GM23338 (cell line): ENCODE data around the gene IL1F10. TPM values are rescaled to one million over a fixed set of nuclear protein-coding genes. Genes with fewer than 3 reads are reported as not detected.

ENCODE experiments used
- ATAC-seq: fragments of 200-7000 bp; cut with Tn5 transposase; 3 replicates; pipeline ENCODE4 v1.9.1; 2020
- DNase-seq: peaks from one replicate; pipeline ENCODE4 v3.0.0-alpha.2; 2015; ENCODE audit warnings: low spot score
- H2AFZ ChIP-seq: fragments of 200-600 bp; sonication (generic); 2 replicates; pipeline ENCODE4 v1.8.0; 2016; ENCODE audit warnings: antibody characterized with exemption, mild to moderate bottlenecking, moderate library complexity
- H3F3A ChIP-seq: fragments of 200-600 bp; sonication (generic); replicated peaks from 2 replicates; pipeline ENCODE4 v1.8.0; 2017; ENCODE audit warnings: antibody characterized with exemption, mixed run types, low read depth
- H3K27ac ChIP-seq: fragments of 200-600 bp; sonication (generic); 2 replicates; pipeline ENCODE4 v1.6.1; 2016; ENCODE audit warnings: low read depth
- H3K27me3 ChIP-seq: fragments of 200-600 bp; sonication (generic); 2 replicates; pipeline ENCODE4 v1.8.0; 2016; ENCODE audit warnings: mild to moderate bottlenecking, mixed run types, moderate library complexity; ENCODE audit not compliant: insufficient read depth
- H3K36me3 ChIP-seq: fragments of 200-600 bp; sonication (generic); 2 replicates; pipeline ENCODE4 v1.8.0; 2016; ENCODE audit warnings: mild to moderate bottlenecking; ENCODE audit not compliant: insufficient read depth
- H3K4me1 ChIP-seq: fragments of 200-600 bp; sonication (generic); 2 replicates; pipeline ENCODE4 v1.8.0; 2016; ENCODE audit warnings: mild to moderate bottlenecking, moderate library complexity; ENCODE audit not compliant: insufficient read depth
- H3K4me2 ChIP-seq: fragments of 200-600 bp; sonication (generic); 2 replicates; pipeline ENCODE4 v1.7.1; 2017; ENCODE audit warnings: mixed run types
- H3K4me3 ChIP-seq: fragments of 200-600 bp; sonication (generic); 2 replicates; pipeline ENCODE4 v1.6.1; 2016; ENCODE audit warnings: mixed run types
- H3K79me2 ChIP-seq: fragments of 200-600 bp; sonication (generic); replicated peaks from 2 replicates; pipeline ENCODE4 v1.8.0; 2017; ENCODE audit warnings: mild to moderate bottlenecking; ENCODE audit not compliant: insufficient read depth
- H3K9me2 ChIP-seq: fragments of 200-600 bp; sonication (generic); 2 replicates; pipeline ENCODE4 v1.8.0; 2017; ENCODE audit not compliant: insufficient read depth
- H4K20me1 ChIP-seq: fragments of 200-600 bp; sonication (generic); replicated peaks from 2 replicates; pipeline ENCODE4 v1.8.0; 2017; ENCODE audit warnings: mild to moderate bottlenecking; ENCODE audit not compliant: insufficient read depth
- H3K27ac Mint-ChIP-seq: 2 replicates; pipeline ENCODE4 v1.8.0; 2020; ENCODE audit warnings: inconsistent platforms, mild to moderate bottlenecking, moderate library complexity, mixed read lengths
- H3K27me3 Mint-ChIP-seq: 3 replicates; pipeline ENCODE4 v1.8.0; 2022; ENCODE audit warnings: low read depth, mild to moderate bottlenecking, moderate library complexity, mixed read lengths, inconsistent platforms; ENCODE audit not compliant: insufficient read depth, poor library complexity
- H3K36me3 Mint-ChIP-seq: 3 replicates; pipeline ENCODE4 v1.8.0; 2021; ENCODE audit warnings: low read depth, mild to moderate bottlenecking, inconsistent platforms, moderate library complexity, mixed read lengths
- H3K4me1 Mint-ChIP-seq: 3 replicates; pipeline ENCODE4 v1.8.0; 2020; ENCODE audit warnings: mild to moderate bottlenecking, inconsistent platforms, mixed read lengths
- H3K4me3 Mint-ChIP-seq: 3 replicates; pipeline ENCODE4 v1.8.0; 2021; ENCODE audit warnings: moderate library complexity, mild to moderate bottlenecking, inconsistent platforms, mixed read lengths
- H3K9me3 Mint-ChIP-seq: 3 replicates; pipeline ENCODE4 v1.8.0; 2020; ENCODE audit warnings: moderate library complexity, mild to moderate bottlenecking, inconsistent platforms, mixed read lengths
- CREB1 ChIP-seq: fragments of 250-450 bp; sonication (Bioruptor Pico); IDR thresholded peaks from 2 replicates; pipeline ENCODE4 v1.5.0; 2020; ENCODE audit warnings: low read depth, mild to moderate bottlenecking, moderate library complexity
- ETS1 ChIP-seq: IDR thresholded peaks from 2 replicates; pipeline ENCODE4 v1.6.1; 2016; ENCODE audit warnings: antibody characterized with exemption
- long read RNA-seq: library from polyadenylated mRNA; unstranded; transcript quantifications from one replicate; pipeline ENCODE4 v2.0.0, GENCODE V29; 2020; ENCODE audit not compliant: unreplicated experiment
- polyA plus RNA-seq: library from polyadenylated mRNA; unstranded; fragments of >200 nt; fragmentation: Nextera tagmentation; extraction: Ambion mirVana; gene quantifications from 2 replicates; pipeline ENCODE4 v1.2.1, GENCODE V29; 2016
- total RNA-seq: library from RNA; depleted of rRNA; stranded (reverse); fragments of >200 nt; shearing (Covaris generic); gene quantifications from 2 replicates; pipeline ENCODE4 v1.2.3, GENCODE V29; 2014; rRNA removed
- TF ChIP-seq, protein P1 (sequence below), 2 experiments: fragments of 200-600 bp in 1 of 2; sonication (generic) in 1 of 2; conservative IDR thresholded peaks; 2 replicates each; pipeline versions ENCODE4 v1.5.1 to v1.6.1; 2016 to 2017; ENCODE audit warnings: antibody characterized with exemption in 2 of 2, low read depth in 2 of 2, mild to moderate bottlenecking in 2 of 2, moderate library complexity in 1 of 2
- TF ChIP-seq, protein P2 (sequence below): fragments of 250-450 bp; sonication (Bioruptor Pico); IDR thresholded peaks from 2 replicates; pipeline ENCODE4 v1.5.0; 2020; ENCODE audit warnings: mild to moderate bottlenecking, moderate library complexity

IL1F10 gene, protein sequence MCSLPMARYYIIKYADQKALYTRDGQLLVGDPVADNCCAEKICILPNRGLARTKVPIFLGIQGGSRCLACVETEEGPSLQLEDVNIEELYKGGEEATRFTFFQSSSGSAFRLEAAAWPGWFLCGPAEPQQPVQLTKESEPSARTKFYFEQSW
- total RNA-seq, result not detected in 2 replicates
- polyA plus RNA-seq, result not detected in 2 replicates
- long read RNA-seq, result 0 reads

GRCh38 chr2:113067681-113068080, at the start of gene IL1F10:
Gene IL1F10, plus strand, starts transcription at chr2:113067970. Its CDS starts 4,769 bp downstream, at chr2:113072739.
- no peaks in the 10 kb centered on the region for H3K79me2 ChIP-seq
- H3K27ac Mint-ChIP-seq, result no peak within 1 kb of the TSS
- ATAC-seq (no peak), DNase-seq (no peak)
- peaks cover 5% of the 10 kb centered on the region for H3K9me2 ChIP-seq
- H3K4me2 ChIP-seq, result no peak within 1 kb of the TSS
- H3K27me3 Mint-ChIP-seq, result peaks cover 14% of the 10 kb centered on the region
- TF ChIP-seq ETS1, result no peak
- no peak within 1 kb of the TSS for H3K4me3 ChIP-seq
- no peak within 1 kb of the TSS for H3K4me3 Mint-ChIP-seq
- H3K4me1 ChIP-seq, result no peaks in the 10 kb centered on the region
- no peaks in the 10 kb centered on the region for H3K36me3 ChIP-seq
- peaks cover 7% of the 10 kb centered on the region; the same call in 2 of the 3 replicates for H3K9me3 Mint-ChIP-seq
- no peaks in the 10 kb centered on the region for H3K27me3 ChIP-seq
- H3F3A ChIP-seq, result no peaks in the 10 kb centered on the region
- H3K36me3 Mint-ChIP-seq, result no peaks in the 10 kb centered on the region
- no peak within 1 kb of the TSS for H2AFZ ChIP-seq
- H3K27ac ChIP-seq, result no peak within 1 kb of the TSS
- H3K4me1 Mint-ChIP-seq, result no peaks in the 10 kb centered on the region; the same call in 2 of the 3 replicates
- no peaks in the 10 kb centered on the region for H4K20me1 ChIP-seq

GRCh38 chr2:113018509-113018908, 49.3 kb upstream of the IL1F10 start:
- Histone ChIP-seq H3F3A (no peaks in the 10 kb centered on the region), H3K4me1 (no peaks in the 10 kb centered on the region), H2AFZ (no peak overlapping the region), H3K36me3 (no peaks in the 10 kb centered on the region), H3K4me2 (no peak overlapping the region), H3K79me2 (no peaks in the 10 kb centered on the region), H3K27me3 (no peaks in the 10 kb centered on the region), H3K4me3 (no peak overlapping the region), H3K9me2 (peaks cover 5% of the 10 kb centered on the region; the same call in 1 of the 2 replicates), H4K20me1 (no peaks in the 10 kb centered on the region), H3K27ac (no peak overlapping the region)
- no peak for DNase-seq
- Mint-ChIP-seq H3K27me3 (peaks cover 5% of the 10 kb centered on the region), H3K4me1 (no peaks in the 10 kb centered on the region; the same call in 2 of the 3 replicates), H3K9me3 (peaks cover 18% of the 10 kb centered on the region), H3K27ac (no peak overlapping the region), H3K4me3 (no peak overlapping the region), H3K36me3 (peaks cover 3% of the 10 kb centered on the region; the same call in 1 of the 3 replicates)
- ATAC-seq, result no peak
- TF ChIP-seq, protein P1, sequence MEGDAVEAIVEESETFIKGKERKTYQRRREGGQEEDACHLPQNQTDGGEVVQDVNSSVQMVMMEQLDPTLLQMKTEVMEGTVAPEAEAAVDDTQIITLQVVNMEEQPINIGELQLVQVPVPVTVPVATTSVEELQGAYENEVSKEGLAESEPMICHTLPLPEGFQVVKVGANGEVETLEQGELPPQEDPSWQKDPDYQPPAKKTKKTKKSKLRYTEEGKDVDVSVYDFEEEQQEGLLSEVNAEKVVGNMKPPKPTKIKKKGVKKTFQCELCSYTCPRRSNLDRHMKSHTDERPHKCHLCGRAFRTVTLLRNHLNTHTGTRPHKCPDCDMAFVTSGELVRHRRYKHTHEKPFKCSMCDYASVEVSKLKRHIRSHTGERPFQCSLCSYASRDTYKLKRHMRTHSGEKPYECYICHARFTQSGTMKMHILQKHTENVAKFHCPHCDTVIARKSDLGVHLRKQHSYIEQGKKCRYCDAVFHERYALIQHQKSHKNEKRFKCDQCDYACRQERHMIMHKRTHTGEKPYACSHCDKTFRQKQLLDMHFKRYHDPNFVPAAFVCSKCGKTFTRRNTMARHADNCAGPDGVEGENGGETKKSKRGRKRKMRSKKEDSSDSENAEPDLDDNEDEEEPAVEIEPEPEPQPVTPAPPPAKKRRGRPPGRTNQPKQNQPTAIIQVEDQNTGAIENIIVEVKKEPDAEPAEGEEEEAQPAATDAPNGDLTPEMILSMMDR (conservative IDR thresholded peaks at IDR 0.05; ENCODE audit: low read depth in 2 of 2), result no peak
- TF ChIP-seq ETS1 (no peak), CREB1 (CRISPR knock-in tag) (no peak)
- TF ChIP-seq, protein P2, sequence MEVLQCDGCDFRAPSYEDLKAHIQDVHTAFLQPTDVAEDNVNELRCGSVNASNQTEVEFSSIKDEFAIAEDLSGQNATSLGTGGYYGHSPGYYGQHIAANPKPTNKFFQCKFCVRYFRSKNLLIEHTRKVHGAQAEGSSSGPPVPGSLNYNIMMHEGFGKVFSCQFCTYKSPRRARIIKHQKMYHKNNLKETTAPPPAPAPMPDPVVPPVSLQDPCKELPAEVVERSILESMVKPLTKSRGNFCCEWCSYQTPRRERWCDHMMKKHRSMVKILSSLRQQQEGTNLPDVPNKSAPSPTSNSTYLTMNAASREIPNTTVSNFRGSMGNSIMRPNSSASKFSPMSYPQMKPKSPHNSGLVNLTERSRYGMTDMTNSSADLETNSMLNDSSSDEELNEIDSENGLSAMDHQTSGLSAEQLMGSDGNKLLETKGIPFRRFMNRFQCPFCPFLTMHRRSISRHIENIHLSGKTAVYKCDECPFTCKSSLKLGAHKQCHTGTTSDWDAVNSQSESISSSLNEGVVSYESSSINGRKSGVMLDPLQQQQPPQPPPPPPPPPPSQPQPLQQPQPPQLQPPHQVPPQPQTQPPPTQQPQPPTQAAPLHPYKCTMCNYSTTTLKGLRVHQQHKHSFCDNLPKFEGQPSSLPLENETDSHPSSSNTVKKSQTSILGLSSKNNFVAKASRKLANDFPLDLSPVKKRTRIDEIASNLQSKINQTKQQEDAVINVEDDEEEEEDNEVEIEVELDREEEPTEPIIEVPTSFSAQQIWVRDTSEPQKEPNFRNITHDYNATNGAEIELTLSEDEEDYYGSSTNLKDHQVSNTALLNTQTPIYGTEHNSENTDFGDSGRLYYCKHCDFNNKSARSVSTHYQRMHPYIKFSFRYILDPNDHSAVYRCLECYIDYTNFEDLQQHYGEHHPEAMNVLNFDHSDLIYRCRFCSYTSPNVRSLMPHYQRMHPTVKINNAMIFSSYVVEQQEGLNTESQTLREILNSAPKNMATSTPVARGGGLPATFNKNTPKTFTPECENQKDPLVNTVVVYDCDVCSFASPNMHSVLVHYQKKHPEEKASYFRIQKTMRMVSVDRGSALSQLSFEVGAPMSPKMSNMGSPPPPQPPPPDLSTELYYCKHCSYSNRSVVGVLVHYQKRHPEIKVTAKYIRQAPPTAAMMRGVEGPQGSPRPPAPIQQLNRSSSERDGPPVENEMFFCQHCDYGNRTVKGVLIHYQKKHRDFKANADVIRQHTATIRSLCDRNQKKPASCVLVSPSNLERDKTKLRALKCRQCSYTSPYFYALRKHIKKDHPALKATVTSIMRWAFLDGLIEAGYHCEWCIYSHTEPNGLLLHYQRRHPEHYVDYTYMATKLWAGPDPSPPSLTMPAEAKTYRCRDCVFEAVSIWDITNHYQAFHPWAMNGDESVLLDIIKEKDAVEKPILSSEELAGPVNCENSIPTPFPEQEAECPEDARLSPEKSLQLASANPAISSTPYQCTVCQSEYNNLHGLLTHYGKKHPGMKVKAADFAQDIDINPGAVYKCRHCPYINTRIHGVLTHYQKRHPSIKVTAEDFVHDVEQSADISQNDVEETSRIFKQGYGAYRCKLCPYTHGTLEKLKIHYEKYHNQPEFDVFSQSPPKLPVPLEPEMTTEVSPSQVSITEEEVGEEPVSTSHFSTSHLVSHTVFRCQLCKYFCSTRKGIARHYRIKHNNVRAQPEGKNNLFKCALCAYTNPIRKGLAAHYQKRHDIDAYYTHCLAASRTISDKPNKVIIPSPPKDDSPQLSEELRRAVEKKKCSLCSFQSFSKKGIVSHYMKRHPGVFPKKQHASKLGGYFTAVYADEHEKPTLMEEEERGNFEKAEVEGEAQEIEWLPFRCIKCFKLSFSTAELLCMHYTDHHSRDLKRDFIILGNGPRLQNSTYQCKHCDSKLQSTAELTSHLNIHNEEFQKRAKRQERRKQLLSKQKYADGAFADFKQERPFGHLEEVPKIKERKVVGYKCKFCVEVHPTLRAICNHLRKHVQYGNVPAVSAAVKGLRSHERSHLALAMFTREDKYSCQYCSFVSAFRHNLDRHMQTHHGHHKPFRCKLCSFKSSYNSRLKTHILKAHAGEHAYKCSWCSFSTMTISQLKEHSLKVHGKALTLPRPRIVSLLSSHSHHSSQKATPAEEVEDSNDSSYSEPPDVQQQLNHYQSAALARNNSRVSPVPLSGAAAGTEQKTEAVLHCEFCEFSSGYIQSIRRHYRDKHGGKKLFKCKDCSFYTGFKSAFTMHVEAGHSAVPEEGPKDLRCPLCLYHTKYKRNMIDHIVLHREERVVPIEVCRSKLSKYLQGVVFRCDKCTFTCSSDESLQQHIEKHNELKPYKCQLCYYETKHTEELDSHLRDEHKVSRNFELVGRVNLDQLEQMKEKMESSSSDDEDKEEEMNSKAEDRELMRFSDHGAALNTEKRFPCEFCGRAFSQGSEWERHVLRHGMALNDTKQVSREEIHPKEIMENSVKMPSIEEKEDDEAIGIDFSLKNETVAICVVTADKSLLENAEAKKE (CRISPR knock-in tag), result no peak
